ENCODE results near the gene PTCH1.

PTCH1 gene

DNA sequence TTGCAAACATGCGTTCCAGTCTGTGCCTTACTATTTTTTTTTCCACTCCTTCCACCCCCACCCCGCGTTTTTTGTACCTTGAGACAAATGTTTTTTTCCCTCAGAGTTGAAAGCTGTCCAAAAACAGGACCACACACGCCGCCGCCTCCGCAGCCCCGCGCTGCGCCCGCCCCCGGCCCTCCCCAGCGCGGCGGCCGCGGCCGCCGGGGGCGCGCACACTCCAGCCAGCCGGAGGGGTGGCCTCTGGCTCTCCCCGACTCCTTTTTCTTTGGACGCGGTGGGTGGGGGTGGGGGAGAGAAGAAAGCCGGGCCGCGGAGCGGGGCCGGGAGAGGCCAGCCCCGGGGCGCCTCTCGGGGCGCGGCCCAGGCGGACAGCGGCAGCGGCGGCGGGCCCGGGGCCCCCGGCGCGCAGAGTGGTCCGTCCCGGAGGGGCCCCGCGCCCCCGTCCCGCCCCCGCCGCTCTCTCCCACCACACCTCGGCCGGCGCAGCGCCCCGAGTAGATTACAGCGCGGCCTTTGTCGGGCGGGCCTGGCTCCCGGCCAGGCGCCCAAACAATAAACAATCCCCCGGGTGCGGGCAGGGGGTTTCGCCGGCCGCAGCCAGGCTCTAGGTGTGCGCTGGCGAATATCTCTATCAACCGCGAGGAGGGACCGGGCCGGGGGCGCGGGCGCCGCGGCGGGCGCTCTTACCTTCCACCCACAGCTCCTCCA, 10.9 kb downstream of the PTCH1 start:
- H3K4me1 ChIP-seq (ENCODE audit: control insufficient read depth, insufficient read depth, low read length): no peaks in the 10 kb centered on the region
- ChIA-PET CTCF (interaction anchor here (0.6 to 0.7 kb wide), 2 partner anchors 86 to 329 kb away, joined by 3 read pairs; no protein-coding TSS in a partner anchor), POLR2A (interaction anchor here (0.6 kb wide), 2 partner anchors 26 to 369 kb away, joined by 4 to 5 read pairs; partner anchors contain the start of gene ERCC6L2)
- peaks cover 0 to 8% of the 10 kb centered on the region in 2 experiments; a peak in 1 of 3 replicates for H3K36me3 ChIP-seq (ENCODE audit: control insufficient read depth in 2 of 2, insufficient read depth in 1 of 2, low read length in 2 of 2)
- peak overlapping the region; percentile 81 for H3K4me3 ChIP-seq (ENCODE audit: low read depth, low read length)
- H3K27ac ChIP-seq (ENCODE audit: extremely low read depth, low read depth, low read length): peak overlapping the region; percentile 99
- H3K9me3 ChIP-seq (ENCODE audit: control insufficient read depth, insufficient read depth, low read depth, low read length): no peaks in the 10 kb centered on the region
- TF ChIP-seq ZNF404 (tag by site-specific recombination; IDR thresholded peaks at IDR 0.05): no peak
- TF ChIP-seq ZNF660 (tag by site-specific recombination; IDR thresholded peaks at IDR 0.05): peak; percentile 25; the same call in 1 of the 2 replicates
- no peak for TF ChIP-seq YY1 (tag by site-specific recombination; IDR thresholded peaks at IDR 0.05)
- no peak for TF ChIP-seq ZBTB1 (tag by site-specific recombination; IDR thresholded peaks at IDR 0.05)
- no peak for TF ChIP-seq ZNF473 (tag by site-specific recombination; IDR thresholded peaks at IDR 0.05)
- TF ChIP-seq ZNF658 (tag by site-specific recombination; IDR thresholded peaks at IDR 0.05): no peak
- no peak for TF ChIP-seq ZNF768 (tag by site-specific recombination; IDR thresholded peaks at IDR 0.05)
- TF ChIP-seq ZNF362 (tag by site-specific recombination; IDR thresholded peaks at IDR 0.05): 0 out of 2 replicates have a peak, but pooled peaks have one; percentile 52
- no peak for TF ChIP-seq ZNF350 (tag by site-specific recombination; IDR thresholded peaks at IDR 0.05)
- no peak for TF ChIP-seq GLIS2 (tag by site-specific recombination; IDR thresholded peaks at IDR 0.05)
- TF ChIP-seq ZNF596 (tag by site-specific recombination; IDR thresholded peaks at IDR 0.05): no peak
- no peak for TF ChIP-seq ZNF514 (tag by site-specific recombination; IDR thresholded peaks at IDR 0.05)
- no peak for TF ChIP-seq BCL11B (tag by site-specific recombination; IDR thresholded peaks at IDR 0.05; ENCODE audit: low read depth)
- TF ChIP-seq FEZF1 (tag by site-specific recombination; IDR thresholded peaks at IDR 0.05): no peak; the same call in 1 of the 2 replicates
- TF ChIP-seq ZNF701 (tag by site-specific recombination; IDR thresholded peaks at IDR 0.05): no peak
- TF ChIP-seq ZSCAN30 (tag by site-specific recombination; IDR thresholded peaks at IDR 0.05): no peak
- TF ChIP-seq PRDM6 (tag by site-specific recombination; IDR thresholded peaks at IDR 0.05): peak; percentile 86
- no peak for TF ChIP-seq ZNF426 (tag by site-specific recombination; IDR thresholded peaks at IDR 0.05)
- TF ChIP-seq GLI4 (tag by site-specific recombination; IDR thresholded peaks at IDR 0.05): no peak
- no peak for TF ChIP-seq ZNF19 (tag by site-specific recombination; IDR thresholded peaks at IDR 0.05; ENCODE audit: low read depth)
- TF ChIP-seq ZNF513 (tag by site-specific recombination; IDR thresholded peaks at IDR 0.05): no peak
- TF ChIP-seq ZSCAN16 (tag by site-specific recombination; IDR thresholded peaks at IDR 0.05): no peak
- TF ChIP-seq, protein P1, sequence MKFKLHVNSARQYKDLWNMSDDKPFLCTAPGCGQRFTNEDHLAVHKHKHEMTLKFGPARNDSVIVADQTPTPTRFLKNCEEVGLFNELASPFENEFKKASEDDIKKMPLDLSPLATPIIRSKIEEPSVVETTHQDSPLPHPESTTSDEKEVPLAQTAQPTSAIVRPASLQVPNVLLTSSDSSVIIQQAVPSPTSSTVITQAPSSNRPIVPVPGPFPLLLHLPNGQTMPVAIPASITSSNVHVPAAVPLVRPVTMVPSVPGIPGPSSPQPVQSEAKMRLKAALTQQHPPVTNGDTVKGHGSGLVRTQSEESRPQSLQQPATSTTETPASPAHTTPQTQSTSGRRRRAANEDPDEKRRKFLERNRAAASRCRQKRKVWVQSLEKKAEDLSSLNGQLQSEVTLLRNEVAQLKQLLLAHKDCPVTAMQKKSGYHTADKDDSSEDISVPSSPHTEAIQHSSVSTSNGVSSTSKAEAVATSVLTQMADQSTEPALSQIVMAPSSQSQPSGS (tag by site-specific recombination; IDR thresholded peaks at IDR 0.05; ENCODE audit: low read depth): no peak
- no peak for TF ChIP-seq PRDM1 (tag by site-specific recombination; IDR thresholded peaks at IDR 0.05)
- no peak for TF ChIP-seq ZNF629 (tag by site-specific recombination; IDR thresholded peaks at IDR 0.05)
- TF ChIP-seq GLIS1 (tag by site-specific recombination; IDR thresholded peaks at IDR 0.05): peak; percentile 4
- peak; percentile 45; the same call in 1 of the 2 replicates for TF ChIP-seq EGR2 (tag by site-specific recombination; IDR thresholded peaks at IDR 0.05; ENCODE audit: low read depth)
- TF ChIP-seq ZNF133 (tag by site-specific recombination; IDR thresholded peaks at IDR 0.05): no peak
- TF ChIP-seq ZNF626 (tag by site-specific recombination; IDR thresholded peaks at IDR 0.05): no peak
- peak; percentile 89 for TF ChIP-seq ZBTB8A (tag by site-specific recombination; IDR thresholded peaks at IDR 0.05)
- no peak for TF ChIP-seq ZNF366 (tag by site-specific recombination; conservative IDR thresholded peaks at IDR 0.05)
- TF ChIP-seq BCL6B (tag by site-specific recombination; IDR thresholded peaks at IDR 0.05): no peak

Data from HEK293 (cell line).